Measurements from ENCODE around the gene PRR19.

PRR19 gene

GRCh38 chr19:42271045-42271419, 30.9 kb upstream of the PRR19 start:
- no peak for TF ChIP-seq NFIC (IDR thresholded peaks at IDR 0.05)
- no peak for TF ChIP-seq CEBPB (IDR thresholded peaks at IDR 0.05)
- TF ChIP-seq FOXM1 (IDR thresholded peaks at IDR 0.05; ENCODE audit: borderline replicate concordance, low read depth) = no peak
- TF ChIP-seq RAD21 (IDR thresholded peaks at IDR 0.05; ENCODE audit: low read depth) = no peak
- no peak for TF ChIP-seq EGR1 (IDR thresholded peaks at IDR 0.05)
- TF ChIP-seq TEAD4 (IDR thresholded peaks at IDR 0.05) = no peak
- no peak for TF ChIP-seq USF1 (IDR thresholded peaks at IDR 0.05)
- TF ChIP-seq ZBTB7A (IDR thresholded peaks at IDR 0.05; ENCODE audit: low read depth) = no peak
- TF ChIP-seq EP300 (IDR thresholded peaks at IDR 0.05; ENCODE audit: borderline replicate concordance) = no peak
- no peak for TF ChIP-seq CREB1 (IDR thresholded peaks at IDR 0.05; ENCODE audit: low read depth)
- no peak for TF ChIP-seq REST (IDR thresholded peaks at IDR 0.05; ENCODE audit: low read depth)
- no peak for TF ChIP-seq TAF1 (IDR thresholded peaks at IDR 0.05; ENCODE audit: low read depth)
- no peak for TF ChIP-seq TCF12 (IDR thresholded peaks at IDR 0.05; ENCODE audit: low read depth)
- no peak for TF ChIP-seq MAX (IDR thresholded peaks at IDR 0.05)
- TF ChIP-seq YY1 (IDR thresholded peaks at IDR 0.05; ENCODE audit: low read depth) = no peak

- TF ChIP-seq REST (IDR thresholded peaks at IDR 0.05; ENCODE audit: low read depth) = no peak
- TF ChIP-seq EGR1 (IDR thresholded peaks at IDR 0.05) = no peak
- no peak for TF ChIP-seq ZBTB7A (IDR thresholded peaks at IDR 0.05; ENCODE audit: low read depth)
- no peak for TF ChIP-seq EP300 (IDR thresholded peaks at IDR 0.05; ENCODE audit: borderline replicate concordance)
- TF ChIP-seq TAF1 (IDR thresholded peaks at IDR 0.05; ENCODE audit: low read depth) = no peak
- no peak for TF ChIP-seq USF1 (IDR thresholded peaks at IDR 0.05)
- TF ChIP-seq CREB1 (IDR thresholded peaks at IDR 0.05; ENCODE audit: low read depth) = no peak
- TF ChIP-seq MAX (IDR thresholded peaks at IDR 0.05) = no peak
- TF ChIP-seq NFIC (IDR thresholded peaks at IDR 0.05) = no peak
- TF ChIP-seq FOXM1 (IDR thresholded peaks at IDR 0.05; ENCODE audit: borderline replicate concordance, low read depth) = no peak
Observed at GRCh38 chr19:42271861-42272534, 29.9 kb upstream of the PRR19 start.

- no peak for TF ChIP-seq TEAD4 (IDR thresholded peaks at IDR 0.05)
Observed at GRCh38 chr19:42272535-42272897, 29.4 kb upstream of the PRR19 start.

GRCh38 chr19:42272989-42273406, 28.9 kb upstream of the PRR19 start:
- TF ChIP-seq CEBPB (IDR thresholded peaks at IDR 0.05) (no peak), EGR1 (IDR thresholded peaks at IDR 0.05) (no peak), MAX (IDR thresholded peaks at IDR 0.05) (no peak), ZBTB7A (IDR thresholded peaks at IDR 0.05; ENCODE audit: low read depth) (no peak), NFIC (IDR thresholded peaks at IDR 0.05) (no peak), REST (IDR thresholded peaks at IDR 0.05; ENCODE audit: low read depth) (no peak), EP300 (IDR thresholded peaks at IDR 0.05; ENCODE audit: borderline replicate concordance) (no peak), RAD21 (IDR thresholded peaks at IDR 0.05; ENCODE audit: low read depth) (no peak), TAF1 (IDR thresholded peaks at IDR 0.05; ENCODE audit: low read depth) (no peak), FOXM1 (IDR thresholded peaks at IDR 0.05; ENCODE audit: borderline replicate concordance, low read depth) (no peak), TCF12 (IDR thresholded peaks at IDR 0.05; ENCODE audit: low read depth) (no peak), USF1 (IDR thresholded peaks at IDR 0.05) (no peak), CREB1 (IDR thresholded peaks at IDR 0.05; ENCODE audit: low read depth) (no peak), TEAD4 (IDR thresholded peaks at IDR 0.05) (no peak), YY1 (IDR thresholded peaks at IDR 0.05; ENCODE audit: low read depth) (no peak)
